Activated T-helper 1 cell treated with Interleukin-2 at 50 U/mL for 16 hours (primary cell): ENCODE results near the gene DUOX1.

Source experiments
- DNase-seq: peaks from one replicate; pipeline ENCODE4 v3.0.0-alpha.2; 2020; ENCODE audit warnings: low read depth

Gene DUOX1

DNA sequence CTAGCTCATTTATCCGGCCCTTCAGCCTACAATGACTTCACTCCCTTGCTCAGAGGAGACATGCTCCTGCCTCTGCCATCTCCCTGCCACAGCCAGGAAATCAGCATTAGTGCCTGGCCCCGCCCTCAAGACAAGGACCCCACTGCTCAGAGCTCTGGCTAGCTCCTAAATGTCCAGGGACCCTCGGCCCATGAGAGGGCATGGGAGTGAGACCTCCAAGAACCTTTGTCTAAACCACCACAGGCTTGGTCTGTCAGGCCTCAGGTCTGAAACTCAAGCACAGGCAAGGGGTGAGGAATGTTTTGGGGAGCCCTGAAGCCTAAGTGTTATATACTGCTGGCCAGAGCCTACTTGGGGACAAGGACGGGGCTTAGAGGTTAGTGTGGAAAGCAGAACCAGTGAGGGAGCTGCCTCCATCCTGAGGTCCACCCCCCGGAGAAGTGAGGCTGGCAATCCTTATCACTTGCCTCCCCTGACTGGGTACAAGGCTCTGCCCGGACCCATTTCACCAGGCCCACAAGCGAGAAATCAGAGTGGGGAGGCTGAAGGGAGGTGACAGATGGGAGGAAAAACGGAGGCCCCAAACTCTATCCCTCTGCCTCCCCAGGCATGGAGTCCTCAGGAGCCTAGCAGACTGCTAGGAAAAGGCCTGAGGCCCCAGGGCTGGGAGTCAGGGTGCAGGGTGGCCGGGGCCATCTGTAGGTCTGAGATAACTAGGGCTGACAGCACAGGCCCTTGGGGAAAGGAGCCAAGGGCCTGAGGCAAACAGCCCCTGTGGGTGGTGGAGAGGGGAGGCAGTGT, 39.2 kb downstream of the DUOX1 start:
- no peak for DNase-seq

DNA sequence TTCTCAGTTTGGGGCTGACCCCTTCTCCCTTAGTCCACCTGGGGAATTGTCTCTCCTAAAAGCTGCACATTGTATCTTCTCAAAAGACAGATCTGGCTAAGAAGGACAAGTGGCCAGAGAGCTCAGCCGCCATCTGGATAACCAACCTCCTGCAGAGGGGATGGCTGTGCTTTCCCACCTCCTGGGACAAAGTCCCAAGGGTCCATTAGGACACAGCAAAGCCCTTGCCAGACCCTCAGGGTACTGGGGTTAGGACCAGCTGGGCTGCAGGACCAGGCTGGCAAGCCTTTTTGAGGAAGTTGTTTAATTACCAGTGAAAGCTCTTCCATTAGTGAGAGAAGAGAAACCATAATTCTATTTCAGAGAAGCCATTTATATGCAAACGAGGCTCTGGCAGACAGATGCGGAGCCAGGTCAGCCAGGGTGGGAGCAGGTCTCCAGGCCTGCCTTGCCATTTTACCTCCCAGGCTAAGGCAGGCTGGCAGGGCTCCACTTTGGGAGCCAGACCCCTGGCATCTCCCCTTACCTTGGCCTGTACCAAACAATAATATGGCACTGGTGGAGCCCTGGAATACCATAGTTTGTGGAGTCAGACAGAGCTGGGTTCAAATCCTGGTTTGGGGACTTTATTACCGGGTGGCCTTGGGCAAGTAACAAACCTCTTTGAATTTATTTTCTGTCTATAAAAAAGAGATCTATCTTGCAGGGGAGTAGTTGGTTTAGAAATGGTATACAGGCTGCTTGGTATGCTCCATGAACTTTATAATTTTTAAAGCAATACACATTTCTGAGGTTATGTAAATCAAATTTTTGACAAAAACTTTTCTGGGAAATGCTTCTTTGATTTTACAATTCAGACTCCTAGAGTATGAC, 40.0 kb downstream of the DUOX1 start:
- DNase-seq = no peak

DNA sequence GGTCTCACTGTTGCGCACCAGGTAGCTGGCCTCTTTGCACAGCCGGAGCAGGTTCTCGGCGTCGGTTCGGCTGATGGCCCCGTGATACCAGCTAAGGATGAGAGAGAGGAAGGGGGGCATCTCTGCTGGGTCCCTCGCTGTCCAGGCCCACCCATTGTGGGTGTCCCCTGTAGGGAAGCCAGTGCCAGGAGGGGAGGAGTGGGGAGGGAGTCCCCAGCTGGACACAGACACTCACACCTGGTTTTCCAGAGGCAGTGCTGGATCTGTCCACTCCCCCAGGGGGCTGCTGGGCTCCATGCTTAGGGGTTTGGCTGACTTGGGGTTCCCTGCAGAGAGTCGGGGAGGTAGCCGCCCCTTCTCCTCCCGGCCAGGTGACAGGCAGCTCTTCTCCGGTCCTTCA, 42.1 kb downstream of the DUOX1 start:
- no peak for DNase-seq

GRCh38 chr15:45174069-45174468, 44.3 kb downstream of the DUOX1 start:
- no peak for DNase-seq

GRCh38 chr15:45174577-45174976, 44.8 kb downstream of the DUOX1 start:
- no peak for DNase-seq

GRCh38 chr15:45177285-45177684, 47.5 kb downstream of the DUOX1 start:
- no peak for DNase-seq

DNA sequence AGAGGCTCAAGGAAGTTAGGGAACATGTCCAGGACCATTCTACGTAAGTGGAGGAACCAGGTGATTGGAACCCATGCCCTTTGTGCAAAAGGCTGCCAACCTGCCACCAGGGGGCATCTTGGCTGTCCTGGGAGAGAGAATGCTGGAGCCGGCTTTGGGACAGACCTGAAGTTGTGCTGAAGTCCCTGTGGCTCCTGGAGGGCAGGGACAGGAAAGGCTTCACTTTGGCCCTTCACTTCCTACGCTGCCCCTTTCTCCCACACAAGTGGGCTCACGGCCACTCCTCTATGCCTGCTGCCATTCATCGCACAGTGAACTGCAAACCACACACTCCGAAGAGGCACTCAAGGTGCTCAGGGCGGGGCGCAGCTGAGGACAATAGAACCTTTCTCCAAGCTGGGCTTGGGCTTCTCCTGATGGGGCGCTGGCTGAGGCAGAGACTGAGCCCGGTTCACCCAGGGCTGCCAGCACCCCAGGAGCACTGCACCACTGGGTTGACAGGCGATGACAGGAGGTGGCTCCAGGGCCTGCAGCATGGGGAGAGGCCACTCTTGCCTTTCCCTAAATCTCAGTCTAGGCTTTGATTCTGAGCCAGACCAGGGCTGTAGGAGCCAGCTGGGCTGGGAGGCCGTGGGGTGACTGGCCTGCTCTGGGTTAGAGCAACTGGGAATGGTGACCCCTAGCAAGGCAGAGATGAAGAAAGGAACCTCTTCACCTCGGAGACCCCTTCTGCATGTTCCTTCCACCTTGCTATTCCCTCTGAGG, 49.6 kb downstream of the DUOX1 start:
- no peak for DNase-seq

GRCh38 chr15:45180201-45180600, 50.4 kb downstream of the DUOX1 start:
- no peak for DNase-seq

DNA sequence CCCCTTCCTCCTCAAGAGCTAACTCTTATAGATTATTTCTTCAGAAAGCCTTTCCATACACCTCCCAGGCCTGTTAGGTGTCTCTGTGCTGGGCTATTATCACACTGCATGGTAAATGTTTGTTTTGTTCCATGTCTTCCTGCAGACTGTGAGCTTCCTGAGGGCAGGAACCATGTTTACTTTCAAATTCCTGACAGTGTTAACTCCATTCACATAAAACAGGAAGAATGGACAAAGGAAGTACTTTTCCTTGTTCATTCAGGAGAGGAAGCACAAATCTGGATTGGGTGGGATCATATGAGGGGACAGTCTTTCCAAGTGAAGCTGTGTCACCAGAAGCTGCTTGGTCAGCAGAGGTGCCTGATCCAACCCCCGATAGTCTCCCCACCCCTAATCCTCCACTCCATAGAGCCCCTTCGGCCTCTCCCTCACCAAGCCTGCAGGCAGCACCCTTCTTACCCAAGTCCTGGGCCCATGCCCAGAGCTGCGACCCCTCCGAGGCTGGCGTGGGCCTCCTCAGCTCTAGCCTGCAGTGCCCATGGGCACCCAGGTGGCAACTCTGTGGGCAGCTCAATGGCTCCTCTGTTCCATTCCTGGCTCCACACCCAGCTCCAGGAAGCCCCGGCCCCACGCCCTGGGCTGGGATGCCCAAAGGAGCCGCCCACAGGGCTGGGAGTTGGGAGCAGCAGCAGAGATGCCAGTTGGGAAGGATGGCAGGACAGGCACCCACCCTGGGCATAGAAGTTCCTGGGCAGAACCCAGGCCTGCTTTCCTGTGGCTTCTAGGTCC, 51.0 kb downstream of the DUOX1 start:
- DNase-seq = no peak

DNA sequence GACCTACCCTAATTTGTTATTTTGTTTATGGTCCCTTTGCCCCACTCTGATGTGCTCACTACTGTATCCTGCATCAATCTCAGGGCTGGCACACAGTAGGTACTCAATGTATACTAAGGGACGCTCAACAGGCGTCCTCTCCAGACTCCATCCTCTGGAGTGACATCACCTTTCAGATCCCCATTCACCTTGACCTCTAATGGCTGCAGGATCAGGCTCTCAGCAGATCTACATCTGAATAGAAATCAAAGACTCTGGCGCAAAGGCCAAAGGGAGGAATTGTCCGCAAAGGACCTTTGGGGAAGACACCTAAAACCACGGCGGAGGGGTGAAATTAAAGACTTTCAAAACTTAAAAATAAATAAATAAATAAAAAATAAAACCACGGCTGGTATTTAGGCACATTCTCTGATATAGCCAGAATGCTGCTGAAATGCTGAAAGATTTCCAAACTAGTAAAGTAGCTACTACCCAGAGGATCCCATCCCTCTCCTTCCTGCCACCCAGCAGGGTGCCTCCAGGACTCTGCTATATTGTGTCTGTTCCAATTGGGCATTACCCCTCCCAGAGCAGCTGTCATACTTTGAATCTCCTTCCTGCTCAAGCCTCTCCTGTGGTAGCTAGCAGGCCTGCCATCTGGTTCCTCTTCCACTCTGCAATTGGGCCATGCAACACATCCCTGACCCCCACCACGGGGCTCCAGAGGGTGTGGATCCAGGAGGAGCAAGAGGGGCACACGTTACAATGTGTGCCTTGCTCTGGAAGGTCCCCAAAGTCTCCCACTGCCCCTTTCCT, 51.9 kb downstream of the DUOX1 start:
- DNase-seq = no peak

DNA sequence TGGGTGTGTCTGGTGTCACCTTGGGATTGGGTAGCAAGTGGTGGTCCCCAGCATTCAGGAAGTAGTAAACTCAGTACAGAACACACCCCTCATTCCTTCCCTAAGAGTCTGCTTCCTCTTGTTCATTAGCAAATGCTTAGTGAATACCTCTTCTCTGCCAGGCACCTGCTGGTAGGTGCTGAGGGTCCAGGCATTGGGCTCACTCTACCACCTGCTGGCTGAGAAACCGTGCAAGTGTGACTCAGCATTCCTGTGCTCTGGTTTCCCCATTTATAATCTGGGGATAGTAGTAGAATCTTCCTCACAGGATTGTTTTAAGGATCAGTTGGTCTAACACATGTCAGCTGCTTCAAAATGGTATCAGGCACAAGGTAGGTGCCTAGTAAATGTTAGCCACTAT, 53.2 kb downstream of the DUOX1 start:
- no peak for DNase-seq

DNA sequence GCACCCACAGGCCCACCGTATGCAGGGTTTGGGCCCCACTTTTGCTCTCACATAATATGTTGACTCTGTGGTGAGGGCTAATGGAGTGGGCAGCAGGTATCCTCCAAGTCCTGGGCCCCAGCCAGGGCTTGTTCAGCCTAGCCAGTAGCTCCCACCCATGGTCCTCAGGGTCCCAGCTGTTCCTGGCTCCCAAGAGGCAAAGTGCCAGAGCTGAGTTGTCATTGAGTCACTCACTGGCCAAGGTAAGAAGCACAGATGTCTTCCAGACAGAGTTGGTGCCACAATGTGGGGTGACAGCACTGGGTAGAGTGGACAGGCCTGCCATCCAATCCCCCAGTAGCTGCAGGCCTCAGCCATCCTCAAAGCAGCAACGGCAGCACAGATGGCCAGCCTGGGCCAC, 53.7 kb downstream of the DUOX1 start:
- DNase-seq = no peak

- DNase-seq = no peak
Observed at GRCh38 chr15:45184562-45185041, 54.8 kb downstream of the DUOX1 start.

GRCh38 chr15:45185069-45185779, 55.4 kb downstream of the DUOX1 start:
- DNase-seq = no peak

GRCh38 chr15:45185903-45186770, 56.3 kb downstream of the DUOX1 start:
- no peak for DNase-seq

GRCh38 chr15:45186771-45187577, 57.2 kb downstream of the DUOX1 start:
- DNase-seq = no peak

DNA sequence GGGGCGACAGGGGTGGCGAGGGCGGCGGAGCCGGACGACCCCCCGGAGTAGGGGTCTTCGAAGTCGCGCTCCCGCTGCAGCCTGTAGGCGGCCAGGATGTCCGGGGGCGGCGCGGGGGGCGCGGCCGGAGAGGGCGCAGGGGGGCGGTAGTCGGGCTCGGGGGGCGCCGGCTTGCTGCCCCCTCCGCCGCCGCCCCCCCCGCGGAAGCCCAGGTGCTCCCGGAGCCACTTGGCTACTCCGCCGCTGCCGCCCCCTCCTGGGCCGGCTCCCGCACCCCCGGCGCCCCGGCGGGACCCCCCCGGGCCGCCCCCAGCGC, 57.7 kb downstream of the DUOX1 start:
- DNase-seq = no peak
